Measurements from ENCODE around the gene NANOS1. TPM values are rescaled to one million over a fixed set of nuclear protein-coding genes. Genes with fewer than 3 reads are reported as not detected.

The NANOS1 gene, protein sequence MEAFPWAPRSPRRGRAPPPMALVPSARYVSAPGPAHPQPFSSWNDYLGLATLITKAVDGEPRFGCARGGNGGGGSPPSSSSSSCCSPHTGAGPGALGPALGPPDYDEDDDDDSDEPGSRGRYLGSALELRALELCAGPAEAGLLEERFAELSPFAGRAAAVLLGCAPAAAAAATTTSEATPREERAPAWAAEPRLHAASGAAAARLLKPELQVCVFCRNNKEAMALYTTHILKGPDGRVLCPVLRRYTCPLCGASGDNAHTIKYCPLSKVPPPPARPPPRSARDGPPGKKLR
- total RNA-seq (under 1 TPM; 0.08 to 0.60 (median 0.38) TPM), total RNA-seq (0 to 1.4 (median 0.42) reads per million in 29 experiments)
- total RNA-seq (2013), result 0.06 TPM

DNA sequence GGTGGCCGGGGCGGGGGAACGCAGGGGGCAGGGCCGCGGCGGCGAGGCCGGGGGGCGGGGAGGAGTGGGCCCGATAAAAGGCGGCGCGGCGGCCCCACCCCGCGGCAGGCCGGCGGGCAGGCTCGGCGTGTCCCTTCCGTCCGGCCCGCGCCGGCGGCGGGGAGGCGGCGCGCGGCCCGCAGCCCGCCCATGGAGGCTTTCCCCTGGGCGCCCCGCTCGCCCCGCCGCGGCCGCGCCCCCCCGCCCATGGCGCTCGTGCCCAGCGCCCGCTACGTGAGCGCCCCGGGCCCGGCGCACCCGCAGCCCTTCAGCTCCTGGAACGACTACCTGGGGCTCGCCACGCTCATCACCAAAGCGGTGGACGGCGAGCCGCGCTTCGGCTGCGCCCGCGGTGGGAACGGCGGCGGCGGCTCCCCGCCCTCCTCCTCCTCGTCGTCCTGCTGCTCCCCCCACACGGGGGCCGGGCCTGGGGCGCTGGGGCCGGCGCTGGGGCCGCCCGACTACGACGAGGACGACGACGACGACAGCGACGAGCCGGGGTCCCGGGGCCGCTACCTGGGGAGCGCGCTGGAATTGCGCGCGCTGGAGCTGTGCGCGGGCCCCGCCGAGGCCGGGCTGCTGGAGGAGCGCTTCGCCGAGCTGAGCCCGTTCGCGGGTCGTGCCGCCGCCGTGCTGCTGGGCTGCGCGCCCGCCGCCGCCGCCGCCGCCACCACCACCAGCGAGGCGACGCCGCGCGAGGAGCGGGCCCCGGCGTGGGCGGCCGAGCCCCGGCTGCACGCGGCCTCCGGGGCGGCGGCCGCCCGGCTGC is at the start of gene NANOS1:
TSS of gene NANOS1 (plus strand) at position 102 of the 808 bp plus-strand sequence. CDS start at position 190, 88 bp downstream.
- no peak within 1 kb of the TSS for H3K27ac Mint-ChIP-seq
- H3K9me3 ChIP-seq, result no peaks in the 10 kb centered on the region
- ATAC-seq (replicated peaks in 1 of 4) (peak; percentile 21 to 27 (median 23)), DNase-seq (peak in 11 of 35 experiments; percentile 4 to 37 (median 9))
- H3K4me1 Mint-ChIP-seq, result peaks cover 12 to 24% (median 13%) of the 10 kb centered on the region in 3 donors
- no peaks in the 10 kb centered on the region for H3K9me3 Mint-ChIP-seq
- H3K27ac ChIP-seq (ENCODE audit: low read length), result no peak within 1 kb of the TSS
- no peaks in the 10 kb centered on the region for H3K27me3 Mint-ChIP-seq
- peaks cover 0 to 7% of the 10 kb centered on the region in 2 experiments for H3K27me3 ChIP-seq (replicated peaks in 1 of 2; ENCODE audit: control insufficient read depth in 2 of 2, extremely low read depth in 1 of 2, insufficient read depth in 2 of 2, low read length in 1 of 2)
- CTCF ChIA-PET, result no interaction called here
- H3K36me3 Mint-ChIP-seq, result peaks cover 12% of the 10 kb centered on the region
- peak within 1 kb of the TSS; percentile 66 to 81 (median 79) for H3K4me3 Mint-ChIP-seq
- peaks cover 0 to 10% of the 10 kb centered on the region in 2 experiments for H3K4me1 ChIP-seq (ENCODE audit: control insufficient read depth in 1 of 2, extremely low read depth in 1 of 2, insufficient read depth in 2 of 2, low read length in 2 of 2)
- H3K36me3 ChIP-seq (ENCODE audit: control insufficient read depth in 2 of 2, extremely low read depth in 1 of 2, insufficient read depth in 1 of 2, low read length in 1 of 2), result peaks cover 7 to 16% of the 10 kb centered on the region in 2 donors
- POLR2A ChIA-PET, result interaction anchor here in 1 of 2 donors (0.7 kb wide), 1 partner anchor 275 kb away, joined by 3 read pairs; no protein-coding TSS in a partner anchor
- H3K4me3 ChIP-seq (ENCODE audit: control insufficient read depth in 1 of 2, extremely low read depth in 1 of 2, low read length in 1 of 2), result peak within 1 kb of the TSS; percentile 50 to 64
- under 1% methylated on average over 131 of the region's 136 CpGs for WGBS (ENCODE audit: insufficient coverage)

DNA sequence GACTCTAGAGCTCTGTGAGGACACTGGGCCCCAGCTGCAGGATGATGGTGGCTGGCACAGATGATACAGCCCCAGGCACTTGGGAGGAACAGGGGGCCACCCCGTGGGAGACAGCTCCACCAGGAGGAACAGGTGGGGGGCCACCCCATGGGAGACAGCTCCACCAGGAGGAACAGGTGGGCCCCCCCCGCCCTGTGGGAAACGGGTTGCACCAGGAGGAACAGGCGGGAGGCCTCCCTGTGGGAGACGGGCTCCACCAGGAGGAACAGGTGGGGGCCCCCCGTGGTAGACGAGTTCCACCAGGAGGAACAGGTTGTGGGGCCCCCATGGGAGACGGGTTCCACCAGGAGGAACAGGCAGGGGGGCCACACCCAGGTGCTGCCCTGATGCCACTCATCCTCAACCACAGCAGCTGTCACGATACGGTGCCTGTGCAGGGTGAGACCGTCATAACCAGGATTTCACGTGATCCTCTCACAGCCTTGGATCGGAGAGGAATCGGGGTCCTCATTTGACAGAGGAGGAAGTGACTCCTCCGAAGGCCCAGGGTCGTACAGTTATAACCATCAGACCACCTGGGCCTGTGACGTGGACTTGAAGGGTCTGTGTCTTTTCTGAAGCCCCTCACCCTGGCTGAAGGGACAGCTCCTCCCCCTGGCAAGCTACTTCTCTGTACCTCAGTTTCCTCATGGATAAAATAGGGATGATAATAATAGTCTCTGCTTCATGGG is 49.2 kb upstream of the NANOS1 start:
- Mint-ChIP-seq H3K4me3 (no peak overlapping the region), H3K9me3 (peaks cover 2 to 11% (median 9%) of the 10 kb centered on the region in 3 donors), H3K27me3 (peaks cover 7 to 21% of the 10 kb centered on the region in 2 donors), H3K27ac (no peak overlapping the region), H3K4me1 (peaks cover 0 to 4% (median 0%) of the 10 kb centered on the region in 3 donors), H3K36me3 (peaks cover 5% of the 10 kb centered on the region)
- H3K4me1 ChIP-seq (ENCODE audit: control insufficient read depth in 1 of 2, extremely low read depth in 1 of 2, insufficient read depth in 2 of 2, low read length in 2 of 2), result no peaks in the 10 kb centered on the region
- H3K27ac ChIP-seq (ENCODE audit: low read length), result no peak overlapping the region
- ATAC-seq (replicated peaks in 1 of 4) (no peak), DNase-seq (no peak)
- POLR2A ChIA-PET, result no interaction called here
- no peak overlapping the region for H3K4me3 ChIP-seq (ENCODE audit: control insufficient read depth in 1 of 2, extremely low read depth in 1 of 2, low read length in 1 of 2)
- H3K36me3 ChIP-seq (ENCODE audit: control insufficient read depth in 2 of 2, extremely low read depth in 1 of 2, insufficient read depth in 1 of 2, low read length in 1 of 2), result no peaks in the 10 kb centered on the region
- H3K27me3 ChIP-seq (replicated peaks in 1 of 2; ENCODE audit: control insufficient read depth in 2 of 2, extremely low read depth in 1 of 2, insufficient read depth in 2 of 2, low read length in 1 of 2), result peaks cover 0 to 27% of the 10 kb centered on the region in 2 experiments
- 64% methylated on average over 13 of the region's 17 CpGs for WGBS (ENCODE audit: insufficient coverage)
- H3K9me3 ChIP-seq, result no peaks in the 10 kb centered on the region
- CTCF ChIA-PET, result no interaction called here

GRCh38 chr10:118980870-118981269 is 48.6 kb upstream of the NANOS1 start:
- Histone ChIP-seq H3K4me3 (ENCODE audit: control insufficient read depth in 1 of 2, extremely low read depth in 1 of 2, low read length in 1 of 2) (no peak overlapping the region), H3K27ac (ENCODE audit: low read length) (no peak overlapping the region), H3K36me3 (ENCODE audit: control insufficient read depth in 2 of 2, extremely low read depth in 1 of 2, insufficient read depth in 1 of 2, low read length in 1 of 2) (no peaks in the 10 kb centered on the region), H3K27me3 (replicated peaks in 1 of 2; ENCODE audit: control insufficient read depth in 2 of 2, extremely low read depth in 1 of 2, insufficient read depth in 2 of 2, low read length in 1 of 2) (peaks cover 0 to 27% of the 10 kb centered on the region in 2 experiments), H3K4me1 (ENCODE audit: control insufficient read depth in 1 of 2, extremely low read depth in 1 of 2, insufficient read depth in 2 of 2, low read length in 2 of 2) (no peaks in the 10 kb centered on the region), H3K9me3 (no peaks in the 10 kb centered on the region)
- Mint-ChIP-seq H3K27me3 (peaks cover 7 to 20% of the 10 kb centered on the region in 2 donors), H3K9me3 (peaks cover 8 to 17% (median 13%) of the 10 kb centered on the region in 3 donors), H3K36me3 (peaks cover 9% of the 10 kb centered on the region), H3K4me1 (peaks cover 0 to 4% (median 0%) of the 10 kb centered on the region in 3 donors), H3K4me3 (no peak overlapping the region), H3K27ac (no peak overlapping the region)
- no peak for DNase-seq
- 80% methylated on average over 4 of the region's 6 CpGs for WGBS (ENCODE audit: insufficient coverage)
- CTCF ChIA-PET, result no interaction called here
- POLR2A ChIA-PET, result no interaction called here
- ATAC-seq (replicated peaks in 1 of 4), result no peak

- ATAC-seq (replicated peaks in 1 of 4), result no peak
- Mint-ChIP-seq H3K36me3 (peaks cover 9% of the 10 kb centered on the region), H3K27ac (no peak overlapping the region), H3K9me3 (peaks cover 8 to 18% (median 13%) of the 10 kb centered on the region in 3 donors), H3K4me1 (peaks cover under 1 to 4% (median 2%) of the 10 kb centered on the region in 3 donors), H3K27me3 (peaks cover 7 to 20% of the 10 kb centered on the region in 2 donors), H3K4me3 (no peak overlapping the region)
- no peak overlapping the region for H3K27ac ChIP-seq (ENCODE audit: low read length)
- CTCF ChIA-PET, result no interaction called here
- POLR2A ChIA-PET, result interaction anchor here in 1 of 2 donors (0.7 kb wide), 1 partner anchor 548 kb away, joined by 3 read pairs; no protein-coding TSS in a partner anchor
- peaks cover 0 to 27% of the 10 kb centered on the region in 2 experiments for H3K27me3 ChIP-seq (replicated peaks in 1 of 2; ENCODE audit: control insufficient read depth in 2 of 2, extremely low read depth in 1 of 2, insufficient read depth in 2 of 2, low read length in 1 of 2)
- no peaks in the 10 kb centered on the region for H3K9me3 ChIP-seq
- no peaks in the 10 kb centered on the region for H3K4me1 ChIP-seq (ENCODE audit: control insufficient read depth in 1 of 2, extremely low read depth in 1 of 2, insufficient read depth in 2 of 2, low read length in 2 of 2)
- H3K36me3 ChIP-seq (ENCODE audit: control insufficient read depth in 2 of 2, extremely low read depth in 1 of 2, insufficient read depth in 1 of 2, low read length in 1 of 2), result no peaks in the 10 kb centered on the region
- WGBS (ENCODE audit: insufficient coverage), result 77% methylated on average over 9 of the region's 11 CpGs
- no peak overlapping the region for H3K4me3 ChIP-seq (ENCODE audit: control insufficient read depth in 1 of 2, extremely low read depth in 1 of 2, low read length in 1 of 2)
- no peak for DNase-seq
Measured at GRCh38 chr10:118981946-118982345, 47.6 kb upstream of the NANOS1 start.

GRCh38 chr10:118982366-118982765 is 47.1 kb upstream of the NANOS1 start:
- ChIA-PET CTCF (no interaction called here), POLR2A (no interaction called here)
- Mint-ChIP-seq H3K36me3 (peaks cover 9% of the 10 kb centered on the region), H3K9me3 (peaks cover 8 to 18% (median 13%) of the 10 kb centered on the region in 3 donors), H3K27ac (no peak overlapping the region), H3K4me1 (peaks cover 4 to 7% (median 5%) of the 10 kb centered on the region in 3 donors), H3K4me3 (no peak overlapping the region), H3K27me3 (peaks cover 7 to 20% of the 10 kb centered on the region in 2 donors)
- Histone ChIP-seq H3K9me3 (no peaks in the 10 kb centered on the region), H3K4me1 (ENCODE audit: control insufficient read depth in 1 of 2, extremely low read depth in 1 of 2, insufficient read depth in 2 of 2, low read length in 2 of 2) (no peaks in the 10 kb centered on the region), H3K4me3 (ENCODE audit: control insufficient read depth in 1 of 2, extremely low read depth in 1 of 2, low read length in 1 of 2) (no peak overlapping the region), H3K36me3 (ENCODE audit: control insufficient read depth in 2 of 2, extremely low read depth in 1 of 2, insufficient read depth in 1 of 2, low read length in 1 of 2) (no peaks in the 10 kb centered on the region), H3K27me3 (replicated peaks in 1 of 2; ENCODE audit: control insufficient read depth in 2 of 2, extremely low read depth in 1 of 2, insufficient read depth in 2 of 2, low read length in 1 of 2) (peaks cover 0 to 27% of the 10 kb centered on the region in 2 experiments), H3K27ac (ENCODE audit: low read length) (no peak overlapping the region)
- ATAC-seq (replicated peaks in 1 of 4) (no peak), DNase-seq (no peak)
- WGBS (ENCODE audit: insufficient coverage), result no CpG with 5 or more reads among the region's 4 CpGs

DNA sequence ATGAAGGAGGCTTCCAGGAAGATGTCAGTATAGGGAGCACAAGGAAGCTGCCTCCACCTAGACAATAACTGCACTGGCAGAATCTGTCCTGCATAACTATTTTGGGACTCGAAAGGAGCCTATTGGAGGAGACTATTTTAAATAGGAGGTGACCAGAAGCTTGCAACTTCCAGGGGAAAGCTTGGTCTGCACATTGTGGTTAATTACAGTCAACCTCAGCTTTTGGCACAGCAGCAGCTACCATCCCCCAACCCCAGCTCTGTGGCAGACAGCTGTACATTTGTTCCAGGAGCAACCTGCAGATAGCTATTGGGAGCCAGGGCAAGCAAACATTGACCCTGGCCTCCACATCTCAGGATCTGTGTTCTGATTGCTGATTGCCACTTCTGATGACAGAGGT is 46.3 kb upstream of the NANOS1 start:
- Histone ChIP-seq H3K27me3 (replicated peaks in 1 of 2; ENCODE audit: control insufficient read depth in 2 of 2, extremely low read depth in 1 of 2, insufficient read depth in 2 of 2, low read length in 1 of 2) (peaks cover 0 to 26% of the 10 kb centered on the region in 2 experiments), H3K4me1 (ENCODE audit: control insufficient read depth in 1 of 2, extremely low read depth in 1 of 2, insufficient read depth in 2 of 2, low read length in 2 of 2) (no peaks in the 10 kb centered on the region), H3K4me3 (ENCODE audit: control insufficient read depth in 1 of 2, extremely low read depth in 1 of 2, low read length in 1 of 2) (no peak overlapping the region), H3K9me3 (no peaks in the 10 kb centered on the region), H3K36me3 (ENCODE audit: control insufficient read depth in 2 of 2, extremely low read depth in 1 of 2, insufficient read depth in 1 of 2, low read length in 1 of 2) (no peaks in the 10 kb centered on the region), H3K27ac (ENCODE audit: low read length) (no peak overlapping the region)
- ChIA-PET POLR2A (no interaction called here), CTCF (no interaction called here)
- peaks cover 8 to 18% (median 13%) of the 10 kb centered on the region in 3 donors for H3K9me3 Mint-ChIP-seq
- H3K36me3 Mint-ChIP-seq, result peaks cover 9% of the 10 kb centered on the region
- DNase-seq (no peak), ATAC-seq (replicated peaks in 1 of 4) (no peak)
- peaks cover 7 to 18% of the 10 kb centered on the region in 2 donors for H3K27me3 Mint-ChIP-seq
- H3K27ac Mint-ChIP-seq, result no peak overlapping the region
- H3K4me3 Mint-ChIP-seq, result no peak overlapping the region
- H3K4me1 Mint-ChIP-seq, result peaks cover 4 to 12% (median 5%) of the 10 kb centered on the region in 3 donors
- WGBS (ENCODE audit: insufficient coverage), result no CpG with 5 or more reads among the region's 1 CpG
